T-helper 1 cell (primary cell): ENCODE measurements around the gene RABGAP1L.
"Not testable (repeated sequence)": the region's sequence is repeated elsewhere in the genome, so short reads cannot be mapped to it uniquely, and the experiment has no call there.

Experiments
- DNase-seq, 5 donors: peaks; one replicate each; pipeline ENCODE4 v3.0.0-alpha.2; 2012 to 2020

Gene RABGAP1L

DNA sequence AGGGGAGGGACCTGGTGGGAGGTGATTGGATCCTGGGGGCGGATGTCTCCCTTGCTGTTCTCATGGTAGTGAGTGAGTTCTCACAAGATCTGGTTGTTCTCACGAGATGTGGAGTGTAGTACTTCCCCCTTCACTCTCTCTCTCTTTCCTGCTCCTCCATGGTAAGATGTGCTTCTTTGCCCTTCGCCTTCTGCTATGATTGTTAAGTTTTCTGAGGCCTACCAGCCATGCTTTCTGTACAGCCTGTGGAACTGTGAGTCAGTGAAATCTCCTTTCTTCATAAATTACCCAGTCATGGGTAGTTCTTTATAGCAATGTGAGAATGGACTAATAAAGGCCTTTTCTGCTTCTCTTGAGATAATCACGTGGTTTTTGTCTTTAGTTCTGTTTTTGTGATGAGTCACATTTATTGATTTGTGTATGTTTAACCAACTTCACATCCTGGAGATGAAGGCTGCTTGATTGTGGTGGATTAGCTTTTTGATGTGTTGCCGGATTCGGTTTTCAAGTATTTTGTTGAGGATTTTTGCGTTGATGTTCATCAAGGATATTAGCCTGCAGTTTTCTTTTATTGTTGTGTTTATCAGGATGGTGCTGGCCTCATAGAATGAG, 45.5 kb downstream of the RABGAP1L start:
- DNase-seq = peak in 1 of 5 donors; percentile 77

GRCh38 chr1:174206148-174206836, 47.0 kb downstream of the RABGAP1L start:
- peak in 1 of 5 donors; percentile 52 for DNase-seq

- peak in 1 of 5 donors; percentile 27 for DNase-seq
Observed at GRCh38 chr1:174209347-174210187, 50.2 kb downstream of the RABGAP1L start.

DNA sequence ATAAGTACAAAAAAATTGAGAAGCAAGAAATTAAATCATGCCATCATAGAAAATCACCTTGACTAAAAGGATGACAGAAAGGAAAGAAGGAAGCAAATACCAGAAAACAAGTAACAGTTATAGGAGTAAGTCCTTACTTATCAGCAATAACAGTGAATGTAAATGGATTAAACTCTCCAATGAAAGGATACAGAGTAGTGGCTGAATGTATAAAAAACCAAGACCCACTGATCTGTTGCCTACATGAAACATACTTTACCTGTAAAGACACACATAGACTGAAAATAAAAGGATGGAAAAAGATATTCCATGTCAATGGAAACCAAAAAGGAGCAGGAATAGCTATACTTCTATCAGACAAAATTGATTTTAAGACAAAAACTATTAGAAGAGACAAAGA, 52.2 kb downstream of the RABGAP1L start:
- no peak for DNase-seq

- DNase-seq = no peak
Observed at GRCh38 chr1:174215766-174216165, 56.4 kb downstream of the RABGAP1L start.

DNA sequence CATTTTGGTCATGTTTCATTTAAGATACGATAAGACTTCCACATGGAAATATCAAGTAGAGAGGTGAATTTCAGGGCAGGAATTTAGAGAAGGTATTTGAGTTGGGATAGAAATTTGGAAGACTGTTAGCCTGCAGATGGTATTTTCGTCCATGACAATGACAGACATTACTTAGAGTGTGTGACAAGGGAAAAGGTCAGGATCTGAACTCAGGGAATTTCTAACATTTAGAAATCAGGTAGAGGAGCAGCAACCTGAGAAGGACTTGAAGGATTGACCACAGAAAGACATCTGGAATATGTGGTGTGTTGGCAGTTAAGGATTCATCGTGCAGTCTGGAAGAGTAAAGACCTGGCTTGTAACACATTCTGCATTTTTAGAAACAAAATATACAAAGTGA, 57.9 kb downstream of the RABGAP1L start:
- no peak for DNase-seq

DNA sequence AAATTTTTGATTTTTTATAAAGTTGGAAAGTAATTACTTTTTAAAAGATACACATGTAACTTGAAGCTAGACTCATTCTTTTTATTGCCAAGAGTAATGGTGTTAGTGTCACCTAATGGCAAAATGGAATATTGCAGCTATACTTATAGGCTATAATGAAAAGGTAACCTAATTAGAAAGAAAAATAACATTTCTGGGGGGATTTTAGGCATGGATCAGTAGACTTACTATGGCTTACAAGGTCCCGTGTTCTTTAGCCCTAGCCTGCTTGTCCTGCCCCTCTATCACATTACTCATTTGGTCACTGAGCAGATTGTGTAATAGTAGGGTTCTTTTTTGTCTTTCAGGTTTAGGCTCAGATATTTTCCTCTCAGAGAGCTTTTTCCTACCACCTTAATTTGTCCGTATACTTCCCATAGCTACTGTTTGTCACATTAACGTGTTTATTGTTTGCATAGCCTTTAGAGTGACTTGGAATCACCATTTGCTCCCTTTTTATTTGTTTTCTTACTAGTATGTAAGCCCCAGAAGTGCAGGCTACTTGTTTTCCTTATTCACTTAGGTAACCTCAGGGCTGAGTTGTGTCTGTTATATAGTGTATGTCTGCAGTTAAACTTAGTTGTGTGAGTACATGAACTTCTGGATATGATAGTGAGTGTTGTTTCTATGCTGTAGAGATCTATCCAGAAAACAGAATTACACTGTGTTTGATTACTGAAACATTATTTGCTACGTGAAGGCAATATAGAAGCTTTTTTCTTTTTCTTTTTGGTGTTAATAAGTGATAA, 58.7 kb downstream of the RABGAP1L start:
- DNase-seq = peak in 1 of 5 donors; percentile 42

DNA sequence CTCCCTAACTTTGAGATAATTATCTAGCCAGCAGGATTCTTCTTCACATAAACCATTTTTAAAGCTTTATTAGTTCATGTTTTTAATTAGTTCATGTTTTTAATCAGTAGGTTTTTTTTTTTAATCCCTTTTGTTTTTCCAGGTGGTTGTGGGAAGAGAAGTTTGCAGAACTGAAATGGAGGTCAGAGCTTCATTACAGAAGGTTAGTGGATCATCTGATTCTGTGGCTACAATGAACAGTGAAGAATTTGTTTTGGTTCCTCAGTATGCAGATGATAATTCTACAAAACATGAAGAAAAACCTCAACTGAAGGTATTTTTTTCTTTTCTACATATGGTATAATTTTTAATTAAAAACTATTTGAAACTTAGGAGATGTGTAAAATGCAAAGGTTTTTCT, 59.7 kb downstream of the RABGAP1L start:
- no peak for DNase-seq

- DNase-seq = no peak
Observed at GRCh38 chr1:174219606-174220370, 60.5 kb downstream of the RABGAP1L start.

- DNase-seq = no peak
Observed at GRCh38 chr1:174221681-174222080, 62.4 kb downstream of the RABGAP1L start.

- no peak for DNase-seq
Observed at GRCh38 chr1:174222166-174222949, 63.0 kb downstream of the RABGAP1L start.

GRCh38 chr1:174224641-174225040, 65.3 kb downstream of the RABGAP1L start:
- DNase-seq = no peak

- DNase-seq = no peak
Observed at GRCh38 chr1:174225499-174226204, 66.3 kb downstream of the RABGAP1L start.

GRCh38 chr1:174230399-174230798, 71.1 kb downstream of the RABGAP1L start:
- no peak for DNase-seq

- DNase-seq = no peak
Observed at GRCh38 chr1:174232761-174233160, 73.4 kb downstream of the RABGAP1L start.

GRCh38 chr1:174238845-174239501, 79.7 kb downstream of the RABGAP1L start:
- DNase-seq = not testable (repeated sequence)

DNA sequence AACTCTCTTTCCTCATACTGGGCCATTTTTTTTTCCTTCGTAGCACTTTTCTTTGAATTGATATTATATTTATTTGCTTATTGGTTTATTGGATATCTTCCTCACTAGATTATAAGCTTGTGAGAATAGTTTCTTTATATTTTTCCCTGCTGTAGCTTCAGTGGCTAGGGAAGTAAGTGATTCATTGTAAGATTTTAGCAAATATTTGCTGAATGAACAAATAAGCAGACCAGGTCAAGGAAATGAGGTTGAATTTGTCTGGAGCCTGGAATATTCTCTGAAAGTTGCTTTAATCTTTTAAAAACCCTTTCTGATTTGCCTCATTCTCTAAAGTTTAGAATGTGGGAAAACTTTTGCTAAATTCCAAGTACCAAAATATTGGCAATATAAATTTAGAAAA, 80.2 kb downstream of the RABGAP1L start:
- DNase-seq = no peak

GRCh38 chr1:174242856-174243255, 83.5 kb downstream of the RABGAP1L start:
- DNase-seq = no peak

DNA sequence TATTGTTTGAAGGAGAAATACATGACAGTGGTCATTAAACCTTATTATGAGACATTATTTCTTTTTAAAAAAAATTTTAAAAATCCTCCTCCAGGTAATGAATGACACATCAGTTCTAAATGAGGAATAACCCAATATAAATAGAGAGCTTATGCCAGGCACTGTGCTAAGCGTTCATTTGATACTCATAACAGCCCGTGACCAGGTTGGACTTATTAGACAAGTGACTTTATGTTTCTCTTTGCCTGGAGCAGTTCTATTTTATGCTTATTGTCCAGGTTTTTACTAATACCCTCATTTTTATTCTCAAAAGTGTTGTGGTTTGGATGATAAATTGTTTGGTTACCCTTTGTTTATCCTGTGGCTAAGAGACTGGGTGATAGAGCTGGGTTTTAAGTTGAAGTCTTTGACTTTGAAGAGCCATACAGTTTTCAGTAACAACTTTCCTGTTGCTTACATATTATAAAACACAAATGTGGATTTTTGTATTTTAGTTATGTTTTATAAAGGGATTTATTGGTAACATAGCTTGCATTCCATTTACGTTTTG, 84.2 kb downstream of the RABGAP1L start:
- no peak for DNase-seq

- no peak for DNase-seq
Observed at GRCh38 chr1:174244017-174244416, 84.7 kb downstream of the RABGAP1L start.
